GM19395 (cell line): ENCODE results near the gene CMTM7.
"Not testable (repeated sequence)": the region's sequence is repeated elsewhere in the genome, so short reads cannot be mapped to it uniquely, and the experiment has no call there.

ENCODE experiments used
- ATAC-seq: cut with Tn5 transposase; IDR thresholded peaks from one replicate; pipeline ENCODE4 v1.9.1; 2021; ENCODE audit warnings: mild to moderate bottlenecking, moderate library complexity; ENCODE audit not compliant: unreplicated experiment

The CMTM7 gene

DNA sequence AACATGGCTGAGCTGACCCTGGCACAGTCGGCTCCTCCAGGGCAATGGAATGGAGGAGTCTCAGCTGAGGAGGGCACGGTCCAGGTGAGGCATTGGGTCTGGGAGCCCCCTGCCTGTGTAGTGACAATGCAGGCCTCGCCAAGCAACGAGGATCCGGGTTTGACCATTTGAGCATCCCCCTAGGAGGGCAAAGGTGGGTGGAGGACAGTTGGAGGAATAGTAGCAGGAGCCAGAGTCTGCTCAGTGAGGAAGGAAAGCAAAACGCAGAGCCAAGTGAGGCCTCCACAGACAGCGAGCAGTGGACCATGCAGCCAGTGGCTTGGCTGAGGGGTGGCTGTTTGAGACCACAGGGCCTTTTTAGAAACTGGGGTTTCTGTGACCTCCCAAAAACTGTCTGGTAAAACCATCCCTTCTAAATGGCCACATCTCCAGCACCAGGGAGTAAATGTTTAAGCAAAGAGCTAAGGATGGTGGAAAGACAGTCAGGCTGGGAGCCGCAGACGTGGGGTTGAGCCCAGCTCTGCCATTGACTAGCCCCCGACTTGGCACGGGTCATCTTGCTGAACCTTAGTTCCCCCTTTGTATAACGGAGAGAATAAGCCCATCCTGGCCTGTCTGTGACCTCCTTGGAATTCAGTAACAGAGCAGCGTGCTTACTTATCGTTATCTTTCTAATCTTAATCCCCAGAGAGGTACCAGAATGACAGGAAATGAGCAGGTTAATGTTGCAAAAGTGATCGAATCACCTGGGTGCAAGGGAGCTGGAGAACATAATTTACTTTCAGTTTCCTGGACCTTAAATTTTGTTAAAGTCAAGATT lies 64.2 kb downstream of the CMTM7 start:
- peak; percentile 40 for ATAC-seq

DNA sequence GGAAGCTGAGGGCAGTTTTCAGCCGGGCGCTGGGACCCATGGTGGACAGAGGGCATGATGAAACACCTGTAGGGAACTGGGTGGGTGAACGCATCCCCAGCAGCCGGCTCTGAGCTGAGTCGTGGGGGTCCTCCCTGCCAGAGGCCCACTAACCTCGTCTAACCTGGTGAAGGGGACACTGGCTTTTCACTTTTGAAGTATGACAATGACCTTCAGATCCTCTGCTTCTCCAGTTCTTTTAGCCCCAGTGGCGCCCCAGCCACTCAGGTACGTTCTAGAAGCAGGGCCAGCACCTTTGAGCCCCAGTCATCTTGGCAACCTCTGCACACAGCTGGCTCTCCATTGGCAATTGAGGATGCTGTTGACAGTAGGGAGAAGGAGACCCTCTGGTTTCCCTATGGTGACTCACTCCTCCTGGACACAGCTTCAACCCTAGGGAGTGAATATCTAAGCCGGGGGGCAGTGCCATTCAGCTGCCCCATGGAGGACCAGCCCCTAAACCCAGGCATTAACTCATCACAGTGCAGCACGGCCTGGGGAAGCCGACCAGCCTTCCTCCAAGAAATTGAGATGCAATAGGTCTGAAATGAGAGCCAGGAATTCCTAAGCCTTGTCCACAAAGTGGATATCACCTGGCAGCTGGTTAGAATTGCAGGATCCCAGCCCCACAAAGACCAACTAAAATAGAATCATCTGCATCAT lies 64.9 kb downstream of the CMTM7 start:
- no peak for ATAC-seq

DNA sequence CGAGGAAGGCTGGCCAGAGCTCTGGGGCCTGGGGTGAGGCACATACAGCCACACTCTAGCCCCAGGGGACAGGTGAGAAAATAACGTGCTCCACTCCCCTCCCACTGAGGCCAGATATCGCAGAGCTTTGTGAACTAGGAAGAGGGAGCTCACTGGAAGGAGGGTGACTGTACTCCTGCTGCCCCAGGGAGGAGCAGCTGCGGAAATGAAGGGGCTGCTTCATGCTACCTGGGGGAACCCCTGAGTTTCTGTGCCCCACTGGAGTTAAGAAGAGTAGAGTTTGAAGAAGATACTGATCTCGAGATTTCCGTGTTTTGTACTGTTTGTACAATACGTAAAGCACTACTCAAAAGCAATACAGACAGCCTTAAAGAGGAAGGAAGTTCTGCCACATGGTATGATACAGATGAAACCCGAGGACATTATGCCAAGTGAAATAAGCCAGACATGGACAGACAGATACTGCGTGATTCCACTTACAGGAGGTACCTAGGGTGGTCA lies 66.4 kb downstream of the CMTM7 start:
- no peak for ATAC-seq

DNA sequence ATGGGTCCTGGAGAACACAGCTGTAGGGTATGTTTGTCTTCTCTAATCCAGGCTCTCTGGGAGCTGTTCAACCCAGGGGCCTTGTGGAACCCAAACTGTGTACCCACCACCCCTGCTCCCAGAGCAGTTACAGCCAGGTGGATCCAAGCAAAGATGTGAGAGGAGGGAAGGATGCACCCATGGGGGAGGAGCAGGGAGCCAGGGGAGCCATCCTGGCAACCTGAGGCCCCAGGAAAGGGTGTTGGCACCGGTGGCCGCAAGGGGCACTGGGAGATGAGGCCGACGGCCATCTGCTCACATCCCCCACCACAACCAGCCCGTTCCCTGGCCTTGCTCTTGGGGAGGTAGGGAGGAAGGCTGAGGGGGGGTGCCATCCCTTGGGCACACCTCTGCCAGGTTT lies 67.8 kb downstream of the CMTM7 start:
- ATAC-seq: no peak

DNA sequence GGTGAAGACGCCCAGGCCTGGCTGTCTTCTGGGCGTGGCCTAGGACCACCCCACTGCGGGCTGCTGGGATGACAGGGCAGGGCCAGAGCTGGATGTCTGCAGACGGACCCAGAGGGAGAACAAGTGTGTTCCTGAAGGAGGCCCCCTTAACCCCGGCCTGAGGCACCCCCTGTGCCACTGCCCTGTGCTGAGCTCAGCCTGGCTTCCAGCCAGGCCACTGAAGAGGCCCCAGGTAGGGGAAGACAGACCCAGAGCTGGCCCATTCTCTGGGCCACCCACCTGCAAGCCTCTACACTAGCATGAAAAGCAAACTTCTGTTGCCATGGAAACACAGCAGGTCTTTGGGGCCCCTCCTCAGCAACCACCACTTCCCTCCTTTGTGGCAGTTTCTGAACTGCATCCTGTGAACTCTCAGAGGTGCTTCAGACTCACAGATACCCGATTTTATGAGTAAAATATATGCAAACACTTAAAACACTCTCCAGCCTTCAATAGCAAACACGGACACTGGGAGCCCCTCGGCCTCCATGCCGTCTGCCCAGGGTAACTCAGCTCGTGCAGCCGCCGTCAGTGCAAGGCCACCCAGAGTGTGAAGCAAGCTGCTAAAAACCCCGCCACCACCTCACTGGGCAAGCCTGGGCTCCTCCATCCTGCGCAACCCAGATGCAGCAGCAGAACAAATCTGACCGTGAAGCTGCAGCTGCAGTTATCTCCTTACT lies 68.5 kb downstream of the CMTM7 start:
- peak; percentile 87 for ATAC-seq

DNA sequence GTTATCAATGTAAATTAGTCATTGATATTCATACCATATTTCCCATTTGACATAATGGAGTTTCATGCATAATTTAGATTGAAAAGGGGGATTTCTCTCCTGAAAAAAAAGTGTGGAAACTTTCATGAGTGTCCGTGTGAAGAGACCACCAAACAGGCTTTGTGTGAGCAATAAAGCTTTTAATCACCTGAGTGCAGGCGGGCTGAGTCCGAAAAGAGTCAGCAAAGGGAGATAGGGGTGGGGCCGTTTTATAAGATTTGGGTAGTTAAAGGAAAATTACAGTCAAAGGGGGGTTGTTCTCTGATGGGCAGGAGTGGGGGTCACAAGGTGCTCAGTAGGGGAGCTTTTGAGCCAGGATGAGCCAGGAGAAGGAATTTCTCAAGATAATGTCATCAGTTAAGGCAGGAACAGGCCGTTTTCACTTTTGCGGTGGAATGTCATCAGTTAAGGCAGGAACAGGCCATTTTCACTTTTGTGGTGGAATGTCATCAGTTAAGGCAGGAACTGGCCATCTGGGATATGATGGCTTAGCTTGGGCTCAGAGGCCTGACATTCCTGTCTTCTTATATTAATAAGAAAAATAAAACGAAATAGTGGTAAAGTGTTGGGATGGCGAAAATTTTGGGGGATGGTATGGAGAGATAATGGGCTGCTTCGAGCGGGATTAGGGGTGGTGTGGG lies 69.3 kb downstream of the CMTM7 start:
- not testable (repeated sequence) for ATAC-seq

DNA sequence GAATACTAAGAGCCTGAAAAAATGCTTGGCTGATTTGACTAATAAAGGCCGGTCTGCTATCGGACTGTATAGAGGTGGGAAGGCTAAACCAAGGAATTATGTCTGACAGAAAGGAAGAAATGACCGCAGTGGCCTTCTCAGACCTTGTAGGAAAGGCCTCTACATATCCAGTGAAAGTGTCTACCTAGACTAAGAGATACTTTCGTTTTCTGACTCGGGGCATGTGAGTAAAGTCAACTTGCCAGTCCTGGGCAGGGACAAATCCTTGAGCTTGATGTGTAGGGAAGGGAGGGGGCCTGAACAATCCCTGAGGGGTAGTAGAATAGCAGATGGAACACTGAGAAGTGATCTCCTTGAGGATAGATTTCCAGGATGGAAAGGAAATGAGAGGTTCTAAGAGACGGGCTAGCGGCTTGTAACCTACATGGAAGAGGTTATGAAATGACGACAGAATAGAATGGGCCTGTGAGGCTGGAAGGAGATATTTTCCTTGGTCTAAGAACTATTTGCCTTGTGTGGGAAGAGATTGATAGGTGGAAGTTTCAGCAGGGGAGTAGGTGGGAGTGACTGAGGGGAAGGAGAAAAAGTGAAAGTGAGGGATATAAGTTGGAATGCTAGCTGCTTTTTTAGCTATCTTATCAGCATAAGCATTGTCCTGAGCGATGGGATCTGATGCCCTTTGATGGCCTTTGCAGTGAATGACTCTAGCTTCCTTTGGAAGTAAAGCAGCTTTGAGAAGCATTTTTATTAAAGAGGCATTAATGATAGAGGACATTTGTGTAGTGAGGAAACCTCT lies 70.7 kb downstream of the CMTM7 start:
- not testable (repeated sequence) for ATAC-seq

DNA sequence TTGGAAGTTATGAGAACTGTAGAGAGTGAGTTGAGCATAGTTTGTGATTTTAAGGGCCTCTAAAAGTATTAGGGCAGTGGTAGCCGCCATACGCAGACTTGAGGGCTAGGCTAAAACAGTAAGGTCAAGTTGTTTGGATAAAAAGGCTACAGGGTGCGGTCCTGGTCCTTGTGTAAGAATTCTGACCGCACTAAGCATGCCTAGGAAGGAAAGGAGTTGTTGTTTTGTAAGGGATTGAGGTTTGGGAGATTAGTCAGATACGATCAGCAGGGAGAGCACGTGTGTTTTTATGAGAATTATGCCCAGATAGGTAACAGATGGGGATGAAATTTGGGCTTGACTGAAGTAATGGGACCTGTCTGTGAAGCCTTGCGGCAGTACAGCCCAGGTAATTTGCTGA lies 71.8 kb downstream of the CMTM7 start:
- not testable (repeated sequence) for ATAC-seq

DNA sequence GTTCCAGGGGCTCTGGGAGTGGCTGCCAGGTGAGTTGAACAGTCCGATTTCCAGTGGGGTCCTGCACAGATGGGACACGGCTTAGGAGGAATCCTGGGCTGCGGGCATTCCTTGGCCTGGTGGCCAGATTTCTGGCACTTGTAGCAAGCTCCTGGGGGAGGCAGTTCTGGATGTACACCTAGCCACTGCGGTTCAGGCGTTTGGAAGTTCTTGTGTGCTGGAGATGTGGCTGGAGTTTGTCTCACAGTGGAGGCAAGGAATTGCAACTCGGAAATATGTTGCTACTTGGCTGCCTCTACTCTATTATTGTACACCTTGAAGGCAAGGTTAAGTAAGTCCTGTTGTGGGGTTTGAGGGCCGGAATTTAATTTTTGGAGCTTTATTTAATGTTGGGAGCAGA lies 73.1 kb downstream of the CMTM7 start:
- ATAC-seq: not testable (repeated sequence)

DNA sequence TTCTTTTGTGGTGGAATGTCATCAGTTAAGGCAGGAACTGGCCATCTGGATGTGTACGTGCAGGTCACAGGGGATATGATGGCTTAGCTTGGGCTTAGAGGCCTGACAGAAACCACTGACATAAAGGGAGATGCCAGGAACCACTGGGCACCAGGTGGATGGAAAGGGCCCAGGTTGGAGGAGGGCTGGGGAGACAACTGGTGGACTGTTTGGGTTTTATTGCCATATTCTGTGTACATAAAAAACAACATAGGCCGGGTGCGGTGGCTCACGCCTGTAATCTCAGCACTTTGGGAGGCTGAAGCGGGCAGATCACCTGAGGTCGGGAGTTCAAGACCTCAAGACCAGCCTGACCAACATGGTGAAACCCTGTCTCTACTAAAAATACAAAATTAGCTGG lies 75.2 kb downstream of the CMTM7 start:
- ATAC-seq: not testable (repeated sequence)

DNA sequence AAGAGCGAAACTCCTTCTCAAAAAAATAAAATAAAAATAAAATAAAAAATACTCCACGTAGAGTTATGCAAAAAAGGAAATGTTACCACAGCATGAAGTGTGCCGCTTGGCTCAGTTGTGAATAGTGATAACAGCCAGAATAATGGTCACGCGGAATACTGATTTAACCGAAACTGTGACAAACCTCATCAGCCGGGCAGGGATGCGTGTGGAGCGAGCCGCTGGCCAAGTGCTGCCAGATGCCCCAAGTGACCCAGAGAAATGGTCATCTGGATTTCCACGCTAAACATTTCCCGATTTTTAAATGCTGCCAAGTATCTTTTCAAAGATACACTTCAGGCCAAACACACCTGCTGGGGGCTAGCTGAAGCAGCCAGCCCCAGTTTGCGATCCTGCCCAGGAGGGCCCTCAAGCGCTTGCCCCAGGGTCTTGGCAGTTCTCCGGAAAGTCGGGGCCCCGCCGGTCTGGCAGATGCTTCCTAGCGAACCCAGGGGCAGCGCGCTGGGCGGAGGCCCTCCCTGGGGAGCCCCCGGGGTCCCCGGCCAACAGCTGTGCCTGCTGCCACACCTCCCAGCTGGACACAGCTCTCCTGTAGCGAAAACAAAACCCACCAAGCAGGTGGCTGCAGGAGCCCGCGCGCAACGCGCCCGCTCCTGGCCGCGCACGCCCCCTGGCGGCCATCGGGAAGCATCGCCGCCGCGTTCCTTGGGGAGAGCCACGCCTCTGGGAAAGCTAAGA lies 75.8 kb downstream of the CMTM7 start:
- ATAC-seq: peak; percentile 74

DNA sequence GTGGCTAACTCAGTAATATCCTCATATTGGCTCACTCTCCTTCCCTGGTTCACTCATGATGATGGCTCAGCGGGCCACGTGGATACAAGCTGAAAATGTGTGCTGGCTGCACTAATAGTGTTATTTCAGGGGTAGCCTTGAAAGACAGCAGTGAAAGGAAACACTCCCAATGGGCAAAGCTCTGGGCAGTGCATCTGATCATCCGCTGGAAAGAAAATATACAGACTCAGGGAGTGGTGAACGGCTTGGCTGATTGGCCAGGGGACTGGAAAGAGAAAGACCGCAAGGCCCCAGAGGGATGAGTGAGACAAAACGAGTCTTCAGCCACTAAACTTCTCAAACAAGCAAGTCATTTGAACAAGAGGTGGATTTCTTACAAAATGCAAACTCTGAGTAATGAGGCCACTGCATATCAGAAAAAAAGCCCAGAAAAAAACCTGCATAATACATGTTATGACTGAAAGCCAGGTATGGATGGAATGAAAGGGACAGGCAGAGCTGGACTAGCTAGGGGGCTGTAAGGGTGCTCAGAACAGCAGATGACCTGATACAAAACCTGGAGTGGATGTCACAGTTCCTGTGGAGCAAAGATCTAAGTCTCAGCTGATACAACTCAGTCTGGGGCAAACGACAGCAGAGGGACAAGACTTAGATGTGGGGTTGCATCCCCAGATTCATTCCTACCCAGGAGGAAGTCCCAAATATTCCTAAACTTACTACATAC lies 77.7 kb downstream of the CMTM7 start:
- peak; percentile 32 for ATAC-seq

DNA sequence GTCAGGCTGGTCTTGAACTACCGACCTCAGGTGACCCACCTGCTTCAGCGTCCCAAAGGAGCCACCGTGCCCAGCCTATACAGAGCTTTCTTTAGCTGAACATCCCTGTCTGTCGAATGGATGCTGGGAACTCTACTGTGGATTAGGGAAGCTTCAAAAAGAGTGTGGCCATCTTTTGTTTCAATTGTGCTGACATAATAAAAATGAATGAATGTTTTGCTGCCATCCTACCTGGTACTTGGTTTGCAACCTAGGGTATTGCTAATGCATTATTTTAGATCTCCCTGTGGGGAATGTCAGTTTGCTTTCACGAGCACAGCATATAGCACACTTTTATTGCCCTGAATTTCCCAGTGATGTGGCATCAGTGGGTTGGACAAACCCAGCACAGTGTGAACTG lies 78.7 kb downstream of the CMTM7 start:
- ATAC-seq: no peak

DNA sequence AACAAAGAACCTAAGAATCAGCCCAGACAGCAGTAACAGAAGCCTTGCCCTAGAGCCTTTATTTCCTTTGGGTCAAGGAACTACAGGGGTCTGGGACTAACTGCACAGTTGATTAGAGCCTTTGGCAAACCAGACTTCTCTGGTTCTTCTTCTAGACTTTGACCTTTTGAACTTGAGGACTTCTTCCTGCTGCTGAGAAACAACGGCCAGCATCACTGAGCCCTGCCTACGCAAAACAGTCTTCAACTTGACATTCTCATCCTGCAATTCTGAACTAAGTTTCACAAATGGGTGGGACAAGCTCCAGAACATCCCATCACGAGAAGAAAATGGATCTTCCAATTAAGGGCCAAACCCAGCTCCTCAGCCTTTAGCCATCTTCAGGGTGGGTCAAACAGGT lies 79.6 kb downstream of the CMTM7 start:
- ATAC-seq: no peak

DNA sequence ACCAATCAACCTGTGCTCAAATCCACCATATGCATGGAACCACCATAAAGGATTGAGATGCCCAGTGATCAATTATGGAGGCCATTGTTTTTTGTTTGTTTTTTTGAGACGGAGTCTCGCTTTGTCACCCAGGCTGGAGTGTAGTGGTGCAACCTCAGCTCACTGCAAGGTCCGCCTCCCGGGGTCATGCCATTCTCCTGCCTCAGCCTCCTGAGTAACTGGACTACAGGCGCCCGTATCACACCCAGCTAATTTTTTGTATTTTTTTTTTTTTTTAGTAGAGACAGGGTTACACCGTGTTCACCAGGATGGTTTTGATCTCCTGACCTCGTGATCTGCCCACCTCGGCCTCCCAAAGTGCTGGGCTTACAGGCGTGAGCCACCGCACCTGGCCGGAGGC lies 80.5 kb downstream of the CMTM7 start:
- not testable (repeated sequence) for ATAC-seq

DNA sequence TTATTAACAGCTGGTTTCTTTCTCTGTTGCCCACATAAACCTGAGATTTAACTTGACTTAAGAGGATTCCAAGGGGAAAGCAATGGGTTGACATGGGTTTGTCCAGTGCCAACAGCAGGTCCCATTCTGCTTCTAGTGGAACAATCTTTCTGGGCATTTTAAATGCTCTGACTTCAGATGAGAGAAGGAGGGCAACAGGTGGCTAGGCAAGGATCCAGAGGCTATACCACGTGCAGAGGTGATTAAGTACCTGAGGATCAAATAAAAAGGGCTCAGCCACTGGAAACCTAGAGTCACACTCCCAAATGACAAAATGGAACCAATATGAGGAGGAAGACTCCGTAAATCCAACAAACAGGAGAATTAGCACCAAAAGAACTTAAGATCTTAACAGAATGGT lies 82.5 kb downstream of the CMTM7 start:
- ATAC-seq: no peak

DNA sequence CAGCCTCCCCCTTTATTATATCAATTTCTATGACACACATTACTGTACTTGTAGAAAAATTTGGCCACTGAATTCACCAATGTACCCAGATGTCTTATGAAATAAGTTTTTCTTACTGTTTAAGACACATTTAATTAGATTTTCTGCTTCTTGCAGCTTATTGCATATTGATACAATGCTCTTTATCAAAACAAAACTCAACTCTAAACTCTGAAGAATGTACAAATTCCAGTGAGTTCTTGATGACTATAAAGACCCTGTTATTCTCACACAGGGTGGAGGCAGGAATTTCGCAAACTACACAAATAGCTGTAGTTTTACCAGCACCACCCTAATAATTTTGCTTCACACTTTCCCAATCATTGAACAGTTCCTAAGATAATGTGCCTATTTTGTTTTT lies 89.0 kb downstream of the CMTM7 start:
- ATAC-seq: no peak

DNA sequence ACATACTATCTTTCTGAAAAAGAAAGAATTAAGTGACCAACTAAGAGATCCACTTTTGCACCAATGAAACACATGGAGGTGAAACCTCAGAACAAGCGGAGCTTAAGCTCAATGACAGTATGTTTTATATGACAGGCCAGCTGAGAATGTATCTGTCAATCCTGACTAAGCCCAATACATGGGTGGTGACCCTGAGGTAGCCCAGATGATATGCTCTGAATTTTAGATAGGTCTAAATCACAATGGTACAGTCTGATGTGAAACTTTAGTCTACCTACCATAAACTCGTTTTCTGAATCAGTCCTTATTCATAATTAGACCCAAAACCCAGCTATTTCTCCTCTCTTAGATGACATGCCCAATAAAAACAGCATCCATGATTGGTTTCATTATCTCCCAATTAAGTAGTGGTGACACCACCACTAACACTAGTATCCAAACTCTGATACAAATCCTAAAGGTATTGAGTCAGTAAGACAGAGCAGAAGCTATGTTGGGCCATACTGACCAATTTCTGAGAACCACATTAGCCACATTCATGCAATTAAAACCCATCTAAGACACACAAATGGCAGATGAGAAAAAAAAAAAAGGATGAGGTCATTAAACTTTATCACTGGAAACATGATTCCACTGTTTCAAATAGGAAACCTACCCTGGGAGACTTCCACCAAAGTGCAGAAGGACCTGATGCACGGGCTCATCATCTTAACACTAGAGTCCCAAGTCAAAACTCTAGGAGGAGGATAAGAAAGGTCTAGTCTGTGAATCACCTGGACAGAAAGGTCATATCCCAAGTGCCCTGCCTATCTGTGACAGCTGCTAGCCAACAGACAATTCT lies 90.4 kb downstream of the CMTM7 start:
- ATAC-seq: no peak
